Nephron (organoid): ENCODE results near the gene CD1D.
A peak's percentile ranks its signal among the peaks of the same experiment; 100 is the strongest.

ENCODE experiments used
- H3K27ac Mint-ChIP-seq, 3 experiments: 2 replicates each; pipeline ENCODE4 v1.8.0; 2020; ENCODE audit warnings: mixed read lengths in 3 of 3, mild to moderate bottlenecking in 2 of 3, moderate library complexity in 1 of 3
- H3K27me3 Mint-ChIP-seq: 2 replicates; pipeline ENCODE4 v1.8.0; 2021; ENCODE audit warnings: low read depth, mild to moderate bottlenecking, moderate library complexity, mixed read lengths
- H3K36me3 Mint-ChIP-seq: 2 replicates; pipeline ENCODE4 v1.8.0; 2020; ENCODE audit warnings: low read depth, mixed read lengths
- H3K4me1 Mint-ChIP-seq: 2 replicates; pipeline ENCODE4 v1.8.0; 2020; ENCODE audit warnings: mixed read lengths
- H3K4me3 Mint-ChIP-seq, 3 experiments: 2 replicates each; pipeline ENCODE4 v1.8.0; 2020; ENCODE audit warnings: mild to moderate bottlenecking in 3 of 3, mixed read lengths in 3 of 3, moderate library complexity in 2 of 3
- H3K9me3 Mint-ChIP-seq: 2 replicates; pipeline ENCODE4 v1.8.0; 2020; ENCODE audit warnings: mixed read lengths
- CTCF ChIP-seq, 3 experiments: fragments of 200-600 bp; sonication (generic); IDR thresholded peaks; one replicate each; pipeline ENCODE4 v1.5.0; 2021; ENCODE audit warnings: antibody characterized with exemption in 3 of 3; ENCODE audit not compliant: unreplicated experiment in 3 of 3

The CD1D gene

GRCh38 chr1:158180741-158181576, at the start of gene CD1D:
TSS of gene CD1D (plus strand) at chr1:158180895. CDS start at chr1:158181102, 207 bp downstream.
- Mint-ChIP-seq H3K9me3 (no peaks in the 10 kb centered on the region), H3K27ac (peak within 1 kb of the TSS in 2 of 3 experiments; percentile 14 to 58)
- TF ChIP-seq CTCF (IDR thresholded peaks at IDR 0.05; ENCODE audit: unreplicated experiment in 3 of 3): no peak

GRCh38 chr1:158131217-158131616, 49.5 kb upstream of the CD1D start:
- Mint-ChIP-seq H3K4me1 (no peaks in the 10 kb centered on the region), H3K27ac (no peak overlapping the region), H3K36me3 (no peaks in the 10 kb centered on the region), H3K9me3 (no peaks in the 10 kb centered on the region), H3K27me3 (peaks cover under 1% of the 10 kb centered on the region), H3K4me3 (no peak overlapping the region)
- no peak for TF ChIP-seq CTCF (IDR thresholded peaks at IDR 0.05; ENCODE audit: unreplicated experiment in 3 of 3)

More at GRCh38 chr1:158180741-158181576, at the start of gene CD1D:
- H3K4me3 Mint-ChIP-seq: peak within 1 kb of the TSS; percentile 88 to 92 (median 90)
- no peaks in the 10 kb centered on the region for H3K36me3 Mint-ChIP-seq
- peaks cover 20% of the 10 kb centered on the region for H3K4me1 Mint-ChIP-seq
- H3K27me3 Mint-ChIP-seq: peaks cover 66% of the 10 kb centered on the region

DNA sequence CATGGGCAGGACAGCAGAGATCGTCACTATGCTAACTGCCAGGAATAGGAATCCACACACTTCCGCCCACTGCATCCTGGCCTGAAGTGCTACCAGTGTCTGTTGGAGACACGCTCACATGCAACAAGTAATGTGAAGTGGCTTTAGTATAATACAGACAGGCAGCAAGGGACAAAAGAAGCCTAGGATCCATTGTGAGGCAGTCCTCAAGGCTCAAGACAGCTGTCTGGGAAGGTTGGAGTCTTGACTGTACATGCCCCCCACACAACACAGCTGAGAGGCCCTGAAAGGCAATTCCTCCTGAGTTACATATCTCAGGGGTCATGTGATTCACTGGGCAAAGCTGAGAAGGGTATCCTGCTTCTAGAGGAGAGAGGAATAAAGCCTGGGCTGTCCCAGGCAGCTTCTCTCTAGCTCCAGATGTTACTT, 39.9 kb upstream of the CD1D start:
- Mint-ChIP-seq H3K27ac (peak overlapping the region in 2 of 3 experiments; percentile 20 to 78), H3K4me1 (peaks cover 14% of the 10 kb centered on the region), H3K27me3 (peaks cover 3% of the 10 kb centered on the region), H3K4me3 (no peak overlapping the region), H3K9me3 (no peaks in the 10 kb centered on the region), H3K36me3 (no peaks in the 10 kb centered on the region)
- no peak for TF ChIP-seq CTCF (IDR thresholded peaks at IDR 0.05; ENCODE audit: unreplicated experiment in 3 of 3)

DNA sequence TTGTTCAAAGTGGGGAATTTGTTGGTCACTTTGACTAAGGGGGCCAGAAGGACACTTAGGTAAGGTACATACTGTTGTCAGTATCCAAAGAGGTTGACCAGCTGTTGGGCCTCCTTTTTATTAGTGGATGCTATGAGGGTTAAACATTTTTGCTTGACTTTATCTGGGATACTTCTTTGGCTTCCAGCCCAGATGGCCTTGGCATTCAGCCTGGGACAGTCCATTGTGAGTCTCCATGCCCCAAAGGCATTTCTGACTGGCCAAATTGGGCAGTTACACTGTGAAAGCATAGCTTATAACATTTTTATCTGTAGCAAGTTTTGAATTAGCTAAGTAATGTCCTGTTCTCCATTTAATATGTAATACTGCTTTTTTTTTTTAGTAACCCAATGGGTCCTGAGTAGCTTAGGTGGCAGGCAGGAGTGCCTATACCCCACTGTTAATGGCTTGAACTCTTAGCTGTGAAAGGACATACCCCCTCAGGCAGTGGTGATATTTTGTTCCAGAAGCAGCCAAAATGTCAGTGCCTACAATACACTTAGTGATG, 35.4 kb upstream of the CD1D start:
- Mint-ChIP-seq H3K27me3 (peaks cover 3% of the 10 kb centered on the region), H3K4me3 (no peak overlapping the region), H3K9me3 (no peaks in the 10 kb centered on the region), H3K36me3 (no peaks in the 10 kb centered on the region), H3K4me1 (peaks cover 24% of the 10 kb centered on the region), H3K27ac (no peak overlapping the region)
- TF ChIP-seq CTCF (IDR thresholded peaks at IDR 0.05; ENCODE audit: unreplicated experiment in 3 of 3): no peak

GRCh38 chr1:158146165-158146564, 34.5 kb upstream of the CD1D start:
- peaks cover 16% of the 10 kb centered on the region for H3K4me1 Mint-ChIP-seq

More at GRCh38 chr1:158146165-158146564, 34.5 kb upstream of the CD1D start:
- Mint-ChIP-seq H3K36me3 (no peaks in the 10 kb centered on the region), H3K27me3 (no peaks in the 10 kb centered on the region), H3K4me3 (no peak overlapping the region), H3K9me3 (no peaks in the 10 kb centered on the region), H3K27ac (peak overlapping the region in 1 of 3 experiments; percentile 35)
- no peak for TF ChIP-seq CTCF (IDR thresholded peaks at IDR 0.05; ENCODE audit: unreplicated experiment in 3 of 3)
